GM18909 (cell line): ENCODE data around the gene SF3B6.
A peak's percentile ranks its signal among the peaks of the same experiment; 100 is the strongest.
"Not testable (repeated sequence)": the region's sequence is repeated elsewhere in the genome, so short reads cannot be mapped to it uniquely, and the experiment has no call there.

ENCODE experiments used
- ATAC-seq: cut with Tn5 transposase; IDR thresholded peaks from one replicate; pipeline ENCODE4 v1.9.1; 2021; ENCODE audit warnings: mild to moderate bottlenecking; ENCODE audit not compliant: unreplicated experiment, poor library complexity

SF3B6 gene

GRCh38 chr2:24054366-24055010 is 21.6 kb downstream of the SF3B6 start:
- ATAC-seq: no peak

- no peak for ATAC-seq
Observed at GRCh38 chr2:24052951-24053350, 23.2 kb downstream of the SF3B6 start.

- ATAC-seq: no peak
Observed at GRCh38 chr2:24051833-24052232, 24.3 kb downstream of the SF3B6 start.

- no peak for ATAC-seq
Observed at GRCh38 chr2:24050041-24050979, 25.8 kb downstream of the SF3B6 start.

GRCh38 chr2:24049485-24050021 is 26.6 kb downstream of the SF3B6 start, which contains the start of gene FKBP1B:
Gene FKBP1B, plus strand, starts transcription at chr2:24049741. Its CDS starts 109 bp downstream, at chr2:24049850.
- ATAC-seq: no peak

GRCh38 chr2:24048769-24049484 is 27.2 kb downstream of the SF3B6 start:
- no peak for ATAC-seq

- peak; percentile 0 for ATAC-seq
Observed at GRCh38 chr2:24047703-24048033, 28.5 kb downstream of the SF3B6 start.

GRCh38 chr2:24046930-24047702 is 29.0 kb downstream of the SF3B6 start, which contains the start of gene WDCP:
Gene WDCP, minus strand, starts transcription at chr2:24047391. Its CDS starts 7,897 bp downstream, at chr2:24039494.
- peak; percentile 99 for ATAC-seq

GRCh38 chr2:24046599-24046929 is 29.6 kb downstream of the SF3B6 start:
- no peak for ATAC-seq

- ATAC-seq: no peak
Observed at GRCh38 chr2:24045511-24046508, 30.3 kb downstream of the SF3B6 start.

GRCh38 chr2:24043133-24043532 is 33.0 kb downstream of the SF3B6 start:
- not testable (repeated sequence) for ATAC-seq

GRCh38 chr2:24040511-24040910 is 35.6 kb downstream of the SF3B6 start:
- ATAC-seq: no peak

GRCh38 chr2:24038786-24039499 is 37.2 kb downstream of the SF3B6 start:
- no peak for ATAC-seq

- ATAC-seq: no peak
Observed at GRCh38 chr2:24026233-24026632, 49.9 kb downstream of the SF3B6 start.

GRCh38 chr2:24024996-24025663 is 51.0 kb downstream of the SF3B6 start:
- ATAC-seq: no peak

- no peak for ATAC-seq
Observed at GRCh38 chr2:24024018-24024417, 52.1 kb downstream of the SF3B6 start.

GRCh38 chr2:24022975-24023575 is 53.1 kb downstream of the SF3B6 start:
- ATAC-seq: no peak
